GM18870 (cell line): ENCODE measurements around the gene XRN1.
"Not testable (repeated sequence)": the region's sequence is repeated elsewhere in the genome, so short reads cannot be mapped to it uniquely, and the experiment has no call there.

ENCODE experiments used
- ATAC-seq: cut with Tn5 transposase; IDR thresholded peaks from one replicate; pipeline ENCODE4 v1.9.1; 2021; ENCODE audit warnings: moderate library complexity; ENCODE audit not compliant: unreplicated experiment

The XRN1 gene

GRCh38 chr3:142447852-142448823 is at the start of gene XRN1:
XRN1 (minus strand) TSS chr3:142448037; CDS start chr3:142447944, 93 bp downstream.
- peak; percentile 33 for ATAC-seq

- ATAC-seq, result no peak
Observed at GRCh38 chr3:142495103-142495502, 47.3 kb upstream of the XRN1 start.

- ATAC-seq, result no peak
Observed at GRCh38 chr3:142492184-142492583, 44.3 kb upstream of the XRN1 start.

GRCh38 chr3:142489572-142490323 is 41.9 kb upstream of the XRN1 start:
- ATAC-seq, result no peak

- ATAC-seq, result no peak
Observed at GRCh38 chr3:142484912-142485435, 37.1 kb upstream of the XRN1 start.

- no peak for ATAC-seq
Observed at GRCh38 chr3:142481196-142481595, 33.4 kb upstream of the XRN1 start.

GRCh38 chr3:142470826-142471225 is 23.0 kb upstream of the XRN1 start:
- ATAC-seq, result no peak

GRCh38 chr3:142468456-142468855 is 20.6 kb upstream of the XRN1 start:
- ATAC-seq, result no peak

- ATAC-seq, result no peak
Observed at GRCh38 chr3:142467768-142468167, 19.9 kb upstream of the XRN1 start.

GRCh38 chr3:142460689-142461088 is 12.9 kb upstream of the XRN1 start:
- ATAC-seq, result no peak

- ATAC-seq, result no peak
Observed at GRCh38 chr3:142459929-142460328, 12.1 kb upstream of the XRN1 start.

GRCh38 chr3:142459096-142459495 is 11.3 kb upstream of the XRN1 start:
- ATAC-seq, result no peak

- no peak for ATAC-seq
Observed at GRCh38 chr3:142450881-142451280, 3.0 kb upstream of the XRN1 start.

- ATAC-seq, result no peak
Observed at GRCh38 chr3:142450189-142450588, 2.4 kb upstream of the XRN1 start.

GRCh38 chr3:142447301-142447851 is 461 bp downstream of the XRN1 start:
- ATAC-seq, result no peak

- peak; percentile 83 for ATAC-seq
Observed at GRCh38 chr3:142445816-142446254, 2.0 kb downstream of the XRN1 start.

- no peak for ATAC-seq
Observed at GRCh38 chr3:142444343-142444742, 3.5 kb downstream of the XRN1 start.

- ATAC-seq, result not testable (repeated sequence)
Observed at GRCh38 chr3:142443060-142443459, 4.8 kb downstream of the XRN1 start.

- ATAC-seq, result not testable (repeated sequence)
Observed at GRCh38 chr3:142439499-142440220, 8.2 kb downstream of the XRN1 start.

- ATAC-seq, result not testable (repeated sequence)
Observed at GRCh38 chr3:142438096-142438495, 9.7 kb downstream of the XRN1 start.
